ENCODE results near the gene R3HDM1.

Gene R3HDM1

DNA sequence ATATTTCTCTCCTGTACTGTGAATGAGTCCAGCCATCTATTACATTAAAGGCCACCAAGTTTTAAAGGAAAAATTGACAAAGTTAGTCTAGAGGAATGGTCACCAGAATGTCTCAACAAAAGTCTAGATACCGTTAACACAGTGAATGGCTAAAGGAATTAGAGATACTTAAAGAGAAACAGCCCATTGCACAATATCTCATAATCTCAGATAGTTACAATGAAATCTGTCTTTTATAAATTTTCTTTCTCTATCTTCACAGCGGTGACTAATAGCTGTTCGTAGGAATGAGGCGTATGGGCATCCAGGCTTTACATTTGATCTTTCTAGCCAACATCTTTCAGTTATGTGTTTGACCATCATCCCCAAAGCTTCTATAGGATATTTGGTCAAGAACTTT is 30.6 kb downstream of the R3HDM1 start:
- no peak overlapping the region for H2BK120ac ChIP-seq (ENCODE audit: insufficient read depth, low read length, poor library complexity)
- no peaks in the 10 kb centered on the region for H3K9me3 ChIP-seq (ENCODE audit: insufficient read depth, low read depth, low read length)
- no peak overlapping the region for H4K12ac ChIP-seq (ENCODE audit: low read depth, low read length)
- no CpG with 5 or more reads among the region's 4 CpGs for WGBS (ENCODE audit: extremely low coverage, insufficient coverage, insufficient read length)
- H3K36me3 ChIP-seq (ENCODE audit: control insufficient read depth in 1 of 2, insufficient read depth in 2 of 2, low read length in 2 of 2) = peaks cover 0 to 3% of the 10 kb centered on the region in 2 experiments
- no peak overlapping the region for H3K27ac ChIP-seq (ENCODE audit: low read depth, low read length)
- H2BK12ac ChIP-seq (ENCODE audit: low read length) = no peak overlapping the region
- no peaks in the 10 kb centered on the region for H3K4me1 ChIP-seq (ENCODE audit: control insufficient read depth in 1 of 2, insufficient read depth in 2 of 2, low read length in 2 of 2)
- DNase-seq = no peak
- no peak overlapping the region for H3K4me2 ChIP-seq (ENCODE audit: low read length)
- H2AFZ ChIP-seq (ENCODE audit: insufficient read depth, low read length, poor library complexity) = no peak overlapping the region
- H3K27me3 ChIP-seq (ENCODE audit: insufficient read depth, low read length) = no peaks in the 10 kb centered on the region
- H3K14ac ChIP-seq (ENCODE audit: low read length) = no peak overlapping the region
- H2BK5ac ChIP-seq (ENCODE audit: low read depth, low read length, poor library complexity) = no peak overlapping the region
- H3K23ac ChIP-seq (ENCODE audit: low read length) = no peak overlapping the region
- H3K4ac ChIP-seq (ENCODE audit: low read depth, low read length) = no peak overlapping the region
- H3K18ac ChIP-seq (ENCODE audit: low read length) = no peak overlapping the region
- no peak overlapping the region for H4K8ac ChIP-seq (ENCODE audit: low read depth, low read length)
- no peak overlapping the region for H4K91ac ChIP-seq (ENCODE audit: low read depth, low read length)
- H3K79me1 ChIP-seq (ENCODE audit: low read length) = no peaks in the 10 kb centered on the region
- H3K79me2 ChIP-seq (ENCODE audit: control insufficient read depth, insufficient read depth, low read length, poor library complexity) = no peaks in the 10 kb centered on the region
- H3K4me3 ChIP-seq (ENCODE audit: low read depth, low read length) = no peak overlapping the region
- no peak overlapping the region for H2AK5ac ChIP-seq (ENCODE audit: low read length)
- no peak overlapping the region for H3K9ac ChIP-seq (ENCODE audit: low read length)

DNA sequence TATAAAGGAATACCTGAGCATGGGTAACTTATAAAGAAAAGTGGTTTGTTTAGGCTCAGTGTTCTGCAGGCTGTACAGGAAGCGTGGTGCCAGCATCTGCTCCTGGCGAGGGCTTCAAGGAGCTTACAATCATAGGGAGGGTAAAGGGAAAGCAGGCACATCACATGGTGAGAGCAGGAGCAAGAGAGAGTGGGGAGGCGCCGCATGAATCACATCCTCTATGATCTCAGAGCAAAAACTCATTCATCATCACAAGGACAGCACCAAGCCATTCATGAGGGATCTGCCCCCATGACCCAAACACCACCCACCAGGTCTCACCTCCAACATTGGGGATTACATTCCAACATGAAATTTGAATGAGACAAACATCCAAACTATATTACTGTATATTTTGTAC is 32.5 kb downstream of the R3HDM1 start:
- Histone ChIP-seq H3K14ac (ENCODE audit: low read length) (no peak overlapping the region), H3K79me1 (ENCODE audit: low read length) (no peaks in the 10 kb centered on the region), H2BK12ac (ENCODE audit: low read length) (no peak overlapping the region), H4K91ac (ENCODE audit: low read depth, low read length) (no peak overlapping the region), H4K8ac (ENCODE audit: low read depth, low read length) (no peak overlapping the region), H2BK120ac (ENCODE audit: insufficient read depth, low read length, poor library complexity) (no peak overlapping the region), H3K36me3 (ENCODE audit: control insufficient read depth in 1 of 2, insufficient read depth in 2 of 2, low read length in 2 of 2) (peaks cover 0 to 3% of the 10 kb centered on the region in 2 experiments), H3K9ac (ENCODE audit: low read length) (no peak overlapping the region), H3K27ac (ENCODE audit: low read depth, low read length) (no peak overlapping the region), H3K79me2 (ENCODE audit: control insufficient read depth, insufficient read depth, low read length, poor library complexity) (no peaks in the 10 kb centered on the region), H3K4ac (ENCODE audit: low read depth, low read length) (no peak overlapping the region), H4K12ac (ENCODE audit: low read depth, low read length) (no peak overlapping the region), H3K27me3 (ENCODE audit: insufficient read depth, low read length) (no peaks in the 10 kb centered on the region), H3K4me3 (ENCODE audit: low read depth, low read length) (no peak overlapping the region), H3K18ac (ENCODE audit: low read length) (no peak overlapping the region), H2BK5ac (ENCODE audit: low read depth, low read length, poor library complexity) (no peak overlapping the region), H2AK5ac (ENCODE audit: low read length) (no peak overlapping the region), H3K23ac (ENCODE audit: low read length) (no peak overlapping the region), H2AFZ (ENCODE audit: insufficient read depth, low read length, poor library complexity) (no peak overlapping the region), H3K9me3 (ENCODE audit: insufficient read depth, low read depth, low read length) (no peaks in the 10 kb centered on the region), H3K4me1 (ENCODE audit: control insufficient read depth in 1 of 2, insufficient read depth in 2 of 2, low read length in 2 of 2) (no peaks in the 10 kb centered on the region), H3K4me2 (ENCODE audit: low read length) (no peak overlapping the region)
- no peak for DNase-seq
- no CpG with 5 or more reads among the region's 4 CpGs for WGBS (ENCODE audit: extremely low coverage, insufficient coverage, insufficient read length)

DNA sequence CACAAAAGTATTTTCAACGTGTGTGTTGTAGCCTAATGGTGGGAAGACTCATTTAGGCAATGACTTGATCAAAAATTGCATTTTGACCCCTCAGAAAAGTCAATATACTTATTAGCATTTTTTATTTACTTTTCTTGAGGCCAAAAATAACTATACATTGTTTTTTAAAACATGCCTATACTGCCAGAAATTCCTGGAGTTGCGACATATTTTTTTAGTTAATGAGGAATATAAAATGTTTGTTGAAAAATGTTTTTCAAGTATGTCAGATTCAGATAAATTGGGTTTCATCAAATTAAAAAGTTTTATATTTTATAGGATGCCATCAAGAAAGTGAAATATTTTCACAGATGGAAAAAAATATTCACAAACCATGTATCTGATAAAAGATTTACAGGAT is 39.6 kb downstream of the R3HDM1 start:
- Histone ChIP-seq H3K4ac (ENCODE audit: low read depth, low read length) (no peak overlapping the region), H3K4me1 (ENCODE audit: control insufficient read depth in 1 of 2, insufficient read depth in 2 of 2, low read length in 2 of 2) (no peaks in the 10 kb centered on the region), H3K18ac (ENCODE audit: low read length) (no peak overlapping the region), H2BK5ac (ENCODE audit: low read depth, low read length, poor library complexity) (no peak overlapping the region), H3K4me3 (ENCODE audit: low read depth, low read length) (no peak overlapping the region), H3K27ac (ENCODE audit: low read depth, low read length) (no peak overlapping the region), H3K9ac (ENCODE audit: low read length) (no peak overlapping the region), H3K79me2 (ENCODE audit: control insufficient read depth, insufficient read depth, low read length, poor library complexity) (no peaks in the 10 kb centered on the region), H2AFZ (ENCODE audit: insufficient read depth, low read length, poor library complexity) (no peak overlapping the region), H3K9me3 (ENCODE audit: insufficient read depth, low read depth, low read length) (no peaks in the 10 kb centered on the region), H3K79me1 (ENCODE audit: low read length) (no peaks in the 10 kb centered on the region), H2BK12ac (ENCODE audit: low read length) (no peak overlapping the region), H3K14ac (ENCODE audit: low read length) (no peak overlapping the region), H4K12ac (ENCODE audit: low read depth, low read length) (no peak overlapping the region), H4K91ac (ENCODE audit: low read depth, low read length) (no peak overlapping the region), H3K23ac (ENCODE audit: low read length) (no peak overlapping the region), H3K27me3 (ENCODE audit: insufficient read depth, low read length) (no peaks in the 10 kb centered on the region), H3K4me2 (ENCODE audit: low read length) (no peak overlapping the region), H2BK120ac (ENCODE audit: insufficient read depth, low read length, poor library complexity) (no peak overlapping the region), H2AK5ac (ENCODE audit: low read length) (no peak overlapping the region), H3K36me3 (ENCODE audit: control insufficient read depth in 1 of 2, insufficient read depth in 2 of 2, low read length in 2 of 2) (peaks cover 3 to 10% of the 10 kb centered on the region in 2 experiments), H4K8ac (ENCODE audit: low read depth, low read length) (no peak overlapping the region)
- no peak for DNase-seq
- WGBS (ENCODE audit: extremely low coverage, insufficient coverage, insufficient read length) = no CpG with 5 or more reads among the region's 2 CpGs

- no peak overlapping the region for H2AFZ ChIP-seq (ENCODE audit: insufficient read depth, low read length, poor library complexity)
- DNase-seq = no peak
- no peak overlapping the region for H3K23ac ChIP-seq (ENCODE audit: low read length)
- H3K4ac ChIP-seq (ENCODE audit: low read depth, low read length) = no peak overlapping the region
- no peak overlapping the region for H3K4me2 ChIP-seq (ENCODE audit: low read length)
- H3K79me1 ChIP-seq (ENCODE audit: low read length) = no peaks in the 10 kb centered on the region
- no peak overlapping the region for H2AK5ac ChIP-seq (ENCODE audit: low read length)
- H3K27me3 ChIP-seq (ENCODE audit: insufficient read depth, low read length) = no peaks in the 10 kb centered on the region
- no peak overlapping the region for H2BK5ac ChIP-seq (ENCODE audit: low read depth, low read length, poor library complexity)
- no peak overlapping the region for H2BK120ac ChIP-seq (ENCODE audit: insufficient read depth, low read length, poor library complexity)
- H2BK12ac ChIP-seq (ENCODE audit: low read length) = no peak overlapping the region
- no peak overlapping the region for H3K14ac ChIP-seq (ENCODE audit: low read length)
- no peak overlapping the region for H3K4me3 ChIP-seq (ENCODE audit: low read depth, low read length)
- no peak overlapping the region for H4K91ac ChIP-seq (ENCODE audit: low read depth, low read length)
- no peaks in the 10 kb centered on the region for H3K4me1 ChIP-seq (ENCODE audit: control insufficient read depth in 1 of 2, insufficient read depth in 2 of 2, low read length in 2 of 2)
- no peak overlapping the region for H3K9ac ChIP-seq (ENCODE audit: low read length)
- H3K18ac ChIP-seq (ENCODE audit: low read length) = no peak overlapping the region
- no CpG with 5 or more reads among the region's 1 CpG for WGBS (ENCODE audit: extremely low coverage, insufficient coverage, insufficient read length)
- no peak overlapping the region for H3K27ac ChIP-seq (ENCODE audit: low read depth, low read length)
- no peaks in the 10 kb centered on the region for H3K79me2 ChIP-seq (ENCODE audit: control insufficient read depth, insufficient read depth, low read length, poor library complexity)
- peaks cover 5 to 9% of the 10 kb centered on the region in 2 experiments for H3K36me3 ChIP-seq (ENCODE audit: control insufficient read depth in 1 of 2, insufficient read depth in 2 of 2, low read length in 2 of 2)
- H4K12ac ChIP-seq (ENCODE audit: low read depth, low read length) = no peak overlapping the region
- H3K9me3 ChIP-seq (ENCODE audit: insufficient read depth, low read depth, low read length) = no peaks in the 10 kb centered on the region
- H4K8ac ChIP-seq (ENCODE audit: low read depth, low read length) = no peak overlapping the region
Measured at GRCh38 chr2:135573620-135574019, 42.3 kb downstream of the R3HDM1 start.

All from trophoblast cell (in vitro differentiated cells and primary cell).